Prostate gland (tissue), 2 donors: Measurements from ENCODE around the gene NOS2.

Experiments used
- POLR2AphosphoS5 ChIP-seq: sonication (generic); formaldehyde crosslinking; IDR thresholded peaks from one replicate; pipeline ENCODE4 v1.6.1; 2017; ENCODE audit warnings: antibody characterized with exemption
- TF ChIP-seq, protein P1 (sequence below), 4 experiments: fragments of 200-600 bp in 2 of 4; fragments of 450-650 bp in 2 of 4; sonication (generic) in 2 of 4; IDR thresholded peaks; 1 replicate in 3 of 4; 2 replicates in 1 of 4; pipeline ENCODE4 v1.5.1; 2016 to 2019; ENCODE audit warnings: antibody characterized with exemption in 4 of 4, mild to moderate bottlenecking in 2 of 4, moderate library complexity in 2 of 4

DNA sequence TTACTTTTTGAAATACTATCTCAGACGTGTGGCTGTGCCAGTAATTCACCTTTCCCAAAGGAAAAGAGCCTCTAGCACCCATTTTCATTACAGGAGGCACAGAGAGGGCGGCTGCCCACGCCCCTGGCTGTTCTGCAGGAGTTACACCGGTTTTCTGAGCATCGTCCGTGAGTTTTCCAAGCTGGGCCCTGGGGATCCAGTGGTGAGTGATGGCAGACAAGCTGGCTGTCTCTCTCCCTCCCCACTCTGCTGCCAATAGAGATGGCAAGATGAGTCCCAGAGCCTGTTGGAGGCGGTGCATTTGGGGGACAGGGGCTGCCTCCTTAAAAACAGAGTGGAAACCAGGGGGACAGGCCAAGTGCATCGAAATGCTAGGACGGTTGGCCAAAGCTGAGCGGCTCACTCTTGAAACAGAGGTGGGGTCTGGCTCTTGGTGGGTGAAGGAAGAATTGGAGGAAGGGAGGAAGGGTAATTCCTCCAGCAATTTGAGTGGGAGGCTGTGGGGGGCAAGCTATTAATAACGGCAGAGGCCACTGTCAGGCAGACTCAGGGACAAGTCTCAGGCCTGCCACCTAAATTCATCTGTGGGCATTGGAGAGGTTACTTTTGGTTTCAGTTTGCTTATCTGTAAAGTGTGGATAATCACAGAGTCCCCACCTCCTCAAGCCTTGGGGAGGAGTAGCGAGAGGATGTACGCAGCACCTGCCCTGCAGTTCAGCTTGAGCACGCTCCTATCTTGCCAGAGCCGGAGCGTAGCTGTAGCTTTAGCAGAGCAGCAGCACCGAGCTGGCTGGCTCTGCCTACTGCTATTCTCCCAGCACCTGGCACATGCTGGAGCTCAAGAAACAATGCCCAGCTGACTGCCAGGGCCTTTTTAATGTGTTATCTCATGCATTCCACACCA is 7.5 kb upstream of the NOS2 start:
- TF ChIP-seq, protein P1, sequence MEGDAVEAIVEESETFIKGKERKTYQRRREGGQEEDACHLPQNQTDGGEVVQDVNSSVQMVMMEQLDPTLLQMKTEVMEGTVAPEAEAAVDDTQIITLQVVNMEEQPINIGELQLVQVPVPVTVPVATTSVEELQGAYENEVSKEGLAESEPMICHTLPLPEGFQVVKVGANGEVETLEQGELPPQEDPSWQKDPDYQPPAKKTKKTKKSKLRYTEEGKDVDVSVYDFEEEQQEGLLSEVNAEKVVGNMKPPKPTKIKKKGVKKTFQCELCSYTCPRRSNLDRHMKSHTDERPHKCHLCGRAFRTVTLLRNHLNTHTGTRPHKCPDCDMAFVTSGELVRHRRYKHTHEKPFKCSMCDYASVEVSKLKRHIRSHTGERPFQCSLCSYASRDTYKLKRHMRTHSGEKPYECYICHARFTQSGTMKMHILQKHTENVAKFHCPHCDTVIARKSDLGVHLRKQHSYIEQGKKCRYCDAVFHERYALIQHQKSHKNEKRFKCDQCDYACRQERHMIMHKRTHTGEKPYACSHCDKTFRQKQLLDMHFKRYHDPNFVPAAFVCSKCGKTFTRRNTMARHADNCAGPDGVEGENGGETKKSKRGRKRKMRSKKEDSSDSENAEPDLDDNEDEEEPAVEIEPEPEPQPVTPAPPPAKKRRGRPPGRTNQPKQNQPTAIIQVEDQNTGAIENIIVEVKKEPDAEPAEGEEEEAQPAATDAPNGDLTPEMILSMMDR (IDR thresholded peaks at IDR 0.05) = no peak
- TF ChIP-seq POLR2AphosphoS5 = no peak
